AG09309 (cell line): ENCODE results near the gene TMEM108.

Experiments
- DNase-seq: peaks from one replicate; pipeline ENCODE4 v3.0.0-alpha.2; 2010; ENCODE audit warnings: low read depth
- H3K4me3 ChIP-seq: 2 replicates; pipeline ENCODE4 v1.5.1; 2011; ENCODE audit warnings: mild to moderate bottlenecking, low read depth, low read length, moderate library complexity; ENCODE audit not compliant: control insufficient read depth
- TF ChIP-seq, protein P1 (sequence below): IDR thresholded peaks from 2 replicates; pipeline ENCODE4 v1.5.1; 2011; ENCODE audit warnings: mild to moderate bottlenecking, low read depth, low read length, inconsistent platforms; ENCODE audit not compliant: insufficient read depth, control insufficient read depth; ENCODE audit errors: missing control alignments

The TMEM108 gene

DNA sequence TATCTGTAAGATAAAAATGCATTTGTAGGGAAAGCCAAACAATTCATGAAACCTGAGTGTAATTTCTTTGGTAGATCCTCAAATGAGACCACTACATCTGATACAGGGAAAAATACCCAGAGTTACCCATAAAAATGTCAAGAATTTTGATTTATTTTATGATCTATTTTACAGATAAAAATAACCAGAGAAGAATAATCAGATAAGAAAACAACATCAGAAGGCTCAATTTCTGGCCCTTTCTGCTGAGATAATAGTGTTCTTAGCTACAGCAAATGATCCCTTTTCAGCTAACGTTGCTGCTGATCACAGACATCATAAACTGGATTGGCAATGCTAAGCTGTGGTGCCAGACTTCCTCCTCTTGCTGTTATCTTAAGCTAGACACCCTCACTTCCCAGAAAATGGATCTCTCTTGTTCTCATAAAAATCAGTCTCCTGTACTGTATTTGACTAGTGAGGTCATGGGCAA is 21.3 kb upstream of the TMEM108 start:
- no peak overlapping the region for H3K4me3 ChIP-seq
- TF ChIP-seq, protein P1, sequence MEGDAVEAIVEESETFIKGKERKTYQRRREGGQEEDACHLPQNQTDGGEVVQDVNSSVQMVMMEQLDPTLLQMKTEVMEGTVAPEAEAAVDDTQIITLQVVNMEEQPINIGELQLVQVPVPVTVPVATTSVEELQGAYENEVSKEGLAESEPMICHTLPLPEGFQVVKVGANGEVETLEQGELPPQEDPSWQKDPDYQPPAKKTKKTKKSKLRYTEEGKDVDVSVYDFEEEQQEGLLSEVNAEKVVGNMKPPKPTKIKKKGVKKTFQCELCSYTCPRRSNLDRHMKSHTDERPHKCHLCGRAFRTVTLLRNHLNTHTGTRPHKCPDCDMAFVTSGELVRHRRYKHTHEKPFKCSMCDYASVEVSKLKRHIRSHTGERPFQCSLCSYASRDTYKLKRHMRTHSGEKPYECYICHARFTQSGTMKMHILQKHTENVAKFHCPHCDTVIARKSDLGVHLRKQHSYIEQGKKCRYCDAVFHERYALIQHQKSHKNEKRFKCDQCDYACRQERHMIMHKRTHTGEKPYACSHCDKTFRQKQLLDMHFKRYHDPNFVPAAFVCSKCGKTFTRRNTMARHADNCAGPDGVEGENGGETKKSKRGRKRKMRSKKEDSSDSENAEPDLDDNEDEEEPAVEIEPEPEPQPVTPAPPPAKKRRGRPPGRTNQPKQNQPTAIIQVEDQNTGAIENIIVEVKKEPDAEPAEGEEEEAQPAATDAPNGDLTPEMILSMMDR = no peak
- DNase-seq = no peak

DNA sequence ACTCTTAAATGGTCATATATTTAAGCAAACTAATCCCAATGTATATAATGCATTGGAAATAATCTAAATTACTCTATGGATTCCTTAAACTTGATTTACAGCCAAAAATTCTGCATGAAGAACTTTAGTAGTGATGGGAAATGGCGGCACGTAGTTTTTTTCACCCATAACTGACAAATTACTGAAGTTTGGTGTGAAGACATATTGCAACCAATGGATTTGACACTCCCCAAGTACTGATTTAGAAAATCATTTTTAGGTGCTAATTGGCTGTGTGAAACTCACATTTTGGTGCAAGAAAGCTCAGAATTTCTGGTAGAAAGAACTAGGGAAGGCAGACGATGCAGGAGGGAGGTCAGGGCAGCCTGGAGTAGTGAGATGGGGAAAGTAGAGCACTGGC is 19.3 kb upstream of the TMEM108 start:
- TF ChIP-seq, protein P1 = no peak
- DNase-seq = no peak
- H3K4me3 ChIP-seq = no peak overlapping the region

DNA sequence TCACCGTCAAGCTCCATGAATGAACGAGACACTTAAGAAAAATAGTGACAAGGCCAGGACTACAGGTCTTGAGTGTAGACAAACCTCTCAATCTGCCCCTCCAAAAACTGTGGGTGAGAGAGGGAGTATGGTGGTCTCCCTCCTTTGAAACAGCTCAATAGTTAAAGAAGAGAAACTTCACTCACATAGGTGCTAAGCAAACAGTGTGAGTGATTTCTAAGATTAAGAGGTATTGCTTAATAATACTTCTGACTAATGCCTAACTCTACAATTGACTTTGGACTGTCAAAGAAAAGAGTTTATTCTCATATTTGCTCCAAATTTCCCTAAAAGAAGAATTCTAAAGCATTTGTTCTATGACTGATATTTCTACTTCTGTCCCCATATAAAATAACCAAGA is 17.0 kb upstream of the TMEM108 start:
- TF ChIP-seq, protein P1 = no peak
- no peak overlapping the region for H3K4me3 ChIP-seq
- no peak for DNase-seq

DNA sequence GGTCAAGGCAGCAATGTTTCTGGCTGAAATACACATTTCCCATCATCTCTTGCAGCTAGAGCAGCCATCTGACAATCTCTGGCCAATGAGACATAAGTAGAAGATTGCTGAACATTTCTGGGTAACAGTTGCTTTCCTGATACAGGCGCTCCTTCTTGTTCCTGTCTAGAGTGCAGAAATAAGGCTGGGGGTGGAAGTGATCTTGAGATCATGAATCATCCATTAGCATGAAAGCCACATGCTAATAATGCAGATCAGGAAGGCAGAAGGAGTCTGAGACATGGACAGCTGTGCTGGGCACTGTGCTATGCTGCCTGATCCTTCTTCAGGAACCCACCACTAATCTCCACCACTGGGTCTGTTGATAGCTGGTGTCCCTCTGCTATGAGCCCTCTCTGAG is 14.8 kb upstream of the TMEM108 start:
- TF ChIP-seq, protein P1 = no peak
- no peak for DNase-seq
- H3K4me3 ChIP-seq = no peak overlapping the region

DNA sequence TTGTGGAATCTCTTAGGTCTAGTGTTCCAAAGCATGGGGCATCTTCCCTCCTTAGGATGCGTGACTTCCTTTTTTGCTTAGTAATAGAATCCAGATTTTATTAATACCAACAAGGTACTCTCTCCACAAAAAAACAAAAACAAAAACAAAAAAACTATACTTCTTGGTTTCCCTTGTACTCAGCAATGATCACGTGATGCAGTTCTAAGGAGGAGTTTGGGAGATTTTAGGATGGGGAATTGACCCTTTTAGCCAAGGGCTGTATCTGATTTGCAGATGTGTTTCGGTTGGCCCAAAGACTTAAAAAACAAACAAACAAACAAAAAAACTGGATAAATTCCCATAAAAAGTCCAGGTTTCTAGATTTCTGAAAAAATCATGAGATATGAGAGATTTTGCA is 12.6 kb upstream of the TMEM108 start:
- TF ChIP-seq, protein P1 = no peak
- H3K4me3 ChIP-seq = no peak overlapping the region
- DNase-seq = no peak

DNA sequence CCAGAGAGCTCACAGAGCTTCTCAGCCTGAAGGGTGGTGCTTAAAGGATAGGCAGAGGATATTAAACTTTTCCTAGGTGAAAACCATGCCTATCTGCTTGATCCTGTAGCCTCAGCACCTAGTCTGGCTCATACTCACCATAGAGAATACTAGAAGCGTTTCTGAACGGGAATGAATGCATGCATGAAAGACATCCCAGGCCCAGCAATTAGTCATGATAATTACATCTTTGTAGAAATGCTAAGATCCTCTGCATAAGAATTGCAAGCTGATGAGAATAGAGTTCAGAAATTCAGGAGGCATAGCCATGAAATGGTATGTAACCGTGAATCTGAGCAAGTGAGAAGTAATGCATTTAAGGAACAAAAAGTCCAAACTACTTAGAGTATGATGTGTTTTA is 5.9 kb upstream of the TMEM108 start:
- no peak for DNase-seq
- TF ChIP-seq, protein P1 = no peak
- no peak overlapping the region for H3K4me3 ChIP-seq

DNA sequence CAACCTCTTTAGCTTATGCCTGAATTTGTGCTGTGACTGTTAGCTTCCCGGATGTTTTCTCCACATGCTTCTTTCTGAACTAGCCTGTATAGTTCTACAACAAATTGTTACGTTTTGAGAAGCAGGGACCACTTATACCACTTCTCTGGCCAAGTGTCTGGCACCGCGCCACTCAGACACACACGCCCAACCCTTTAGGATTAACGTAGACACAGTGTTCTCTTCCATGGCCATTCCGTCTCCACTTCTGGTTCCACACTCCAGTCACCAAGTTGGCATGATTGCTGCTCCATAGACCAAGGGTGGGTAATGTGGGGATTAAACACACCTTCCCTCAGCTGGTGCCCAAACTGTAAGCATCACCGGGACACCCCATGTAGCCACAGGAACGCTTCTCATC is 755 bp upstream of the TMEM108 start:
- H3K4me3 ChIP-seq = no peak overlapping the region
- no peak for DNase-seq
- TF ChIP-seq, protein P1 = no peak
